Fibroblast of lung (primary cell): ENCODE data around the gene KRTAP4-4.

Experiments
- CTCF ChIP-seq, 2 donors: IDR thresholded peaks in 1 of 2; conservative IDR thresholded peaks in 1 of 2; 1 replicate in 1 of 2; 2 replicates in 1 of 2; pipeline ENCODE4 v1.5.1; 2011 to 2012; ENCODE audit warnings: low read length in 2 of 2, control low read depth in 1 of 2, inconsistent platforms in 1 of 2, low read depth in 1 of 2, mild to moderate bottlenecking in 1 of 2
- EZH2 ChIP-seq: IDR thresholded peaks from 2 replicates; pipeline ENCODE4 v1.5.1; 2012; ENCODE audit warnings: low read length, control low read depth, mild to moderate bottlenecking; ENCODE audit errors: missing control alignments

DNA sequence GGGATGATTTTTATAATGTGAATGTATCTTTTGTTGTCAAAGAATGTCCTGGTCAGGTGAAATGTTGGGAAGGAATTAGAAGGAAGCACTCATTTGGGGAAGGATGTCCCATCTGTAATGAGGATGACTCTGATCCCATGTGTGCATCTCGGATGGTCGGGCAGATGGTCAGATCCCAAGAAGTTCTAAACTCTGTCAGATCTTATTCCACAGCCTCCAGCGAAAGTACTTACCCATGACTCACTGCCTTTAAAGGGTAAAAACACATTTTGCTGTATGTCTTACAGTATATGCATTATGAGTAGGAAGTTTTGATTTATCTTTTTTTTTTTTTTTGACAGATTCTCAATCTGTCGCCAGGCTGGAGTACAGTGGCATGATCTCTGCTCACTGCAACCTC lies 41.8 kb downstream of the KRTAP4-4 start:
- TF ChIP-seq CTCF (conservative IDR thresholded peaks at IDR 0.05 in 1 of 2, IDR thresholded peaks at IDR 0.05 in 1 of 2; ENCODE audit: low read depth in 1 of 2, low read length in 2 of 2) = no peak
- TF ChIP-seq EZH2 = no peak
